NB4 (cell line): ENCODE measurements around the gene DLEU7.

Source experiments
- CTCF ChIP-seq: IDR thresholded peaks from one replicate; pipeline ENCODE4 v1.5.1; 2012; ENCODE audit warnings: low read depth, low read length
- MAX ChIP-seq: IDR thresholded peaks from 2 replicates; pipeline ENCODE4 v1.6.1; 2011; ENCODE audit warnings: low read depth, low read length
- POLR2A ChIP-seq: IDR thresholded peaks from 2 replicates; pipeline ENCODE4 v1.6.1; 2011; ENCODE audit warnings: mild to moderate bottlenecking; ENCODE audit not compliant: insufficient read length; ENCODE audit errors: extremely low read depth

GRCh38 chr13:50839828-50840227 is 3.7 kb downstream of the DLEU7 start:
- no peak for TF ChIP-seq POLR2A
- no peak for TF ChIP-seq CTCF
- no peak for TF ChIP-seq MAX
